ENCODE results near the gene DGKE. TPM values are rescaled to one million over a fixed set of nuclear protein-coding genes. Genes with fewer than 3 reads are reported as not detected.

DGKE gene
- total and polyA plus RNA-seq, 2 experiments from 2014 or later: 1.2 to 5.5 TPM

- Histone ChIP-seq H4K20me1 (ENCODE audit: insufficient read depth, poor library complexity, severe bottlenecking) (no peaks in the 10 kb centered on the region), H3K79me2 (no peaks in the 10 kb centered on the region), H3K4me3 (no peak overlapping the region), H3K9me3 (ENCODE audit: low read depth) (no peaks in the 10 kb centered on the region), H3K36me3 (replicated peaks; ENCODE audit: insufficient read depth, low read depth) (no peaks in the 10 kb centered on the region), H3K27ac (no peak overlapping the region), H3K4me2 (no peak overlapping the region), H3K27me3 (no peaks in the 10 kb centered on the region), H3K9me2 (replicated peaks; ENCODE audit: insufficient read depth) (no peaks in the 10 kb centered on the region), H2AFZ (no peak overlapping the region), H3K4me1 (ENCODE audit: insufficient read depth) (no peaks in the 10 kb centered on the region)
- TF ChIP-seq CTCF (IDR thresholded peaks at IDR 0.05; ENCODE audit: poor library complexity) (no peak), EZH2 (IDR thresholded peaks at IDR 0.05; ENCODE audit: borderline replicate concordance) (no peak), EZH2phosphoT487 (IDR thresholded peaks at IDR 0.05; ENCODE audit: low read depth, severe bottlenecking, unreplicated experiment) (no peak)
- DNase-seq (ENCODE audit: low spot score): no peak
- 91% methylated on average over 7 of the region's 9 CpGs for WGBS (ENCODE audit: low lambda C conversion rate, missing lambda C conversion rate)
Measured at GRCh38 chr17:56809106-56809819, 24.7 kb upstream of the DGKE start.

GRCh38 chr17:56809820-56810179 is 24.2 kb upstream of the DGKE start:
- Histone ChIP-seq H3K4me1 (ENCODE audit: insufficient read depth) (no peaks in the 10 kb centered on the region), H2AFZ (no peak overlapping the region), H3K27ac (no peak overlapping the region), H3K36me3 (replicated peaks; ENCODE audit: insufficient read depth, low read depth) (no peaks in the 10 kb centered on the region), H3K4me3 (no peak overlapping the region), H4K20me1 (ENCODE audit: insufficient read depth, poor library complexity, severe bottlenecking) (no peaks in the 10 kb centered on the region), H3K4me2 (no peak overlapping the region), H3K79me2 (no peaks in the 10 kb centered on the region), H3K27me3 (no peaks in the 10 kb centered on the region), H3K9me2 (replicated peaks; ENCODE audit: insufficient read depth) (no peaks in the 10 kb centered on the region), H3K9me3 (ENCODE audit: low read depth) (no peaks in the 10 kb centered on the region)
- 80% methylated on average over 1 of the region's 1 CpG for WGBS (ENCODE audit: low lambda C conversion rate, missing lambda C conversion rate)
- TF ChIP-seq EZH2 (IDR thresholded peaks at IDR 0.05; ENCODE audit: borderline replicate concordance) (no peak), EZH2phosphoT487 (IDR thresholded peaks at IDR 0.05; ENCODE audit: low read depth, severe bottlenecking, unreplicated experiment) (no peak), CTCF (IDR thresholded peaks at IDR 0.05; ENCODE audit: poor library complexity) (no peak)
- no peak for DNase-seq (ENCODE audit: low spot score)

- Histone ChIP-seq H4K20me1 (ENCODE audit: insufficient read depth, poor library complexity, severe bottlenecking) (no peaks in the 10 kb centered on the region), H3K27ac (no peak overlapping the region), H3K4me2 (no peak overlapping the region), H2AFZ (no peak overlapping the region), H3K4me1 (ENCODE audit: insufficient read depth) (no peaks in the 10 kb centered on the region), H3K36me3 (replicated peaks; ENCODE audit: insufficient read depth, low read depth) (no peaks in the 10 kb centered on the region), H3K9me3 (ENCODE audit: low read depth) (no peaks in the 10 kb centered on the region), H3K9me2 (replicated peaks; ENCODE audit: insufficient read depth) (no peaks in the 10 kb centered on the region), H3K27me3 (no peaks in the 10 kb centered on the region), H3K4me3 (no peak overlapping the region), H3K79me2 (no peaks in the 10 kb centered on the region)
- TF ChIP-seq CTCF (IDR thresholded peaks at IDR 0.05; ENCODE audit: poor library complexity): no peak
- no peak for TF ChIP-seq EZH2 (IDR thresholded peaks at IDR 0.05; ENCODE audit: borderline replicate concordance)
- TF ChIP-seq EZH2phosphoT487 (IDR thresholded peaks at IDR 0.05; ENCODE audit: low read depth, severe bottlenecking, unreplicated experiment): no peak
- 93% methylated on average over 2 of the region's 2 CpGs for WGBS (ENCODE audit: low lambda C conversion rate, missing lambda C conversion rate)
- DNase-seq (ENCODE audit: low spot score): no peak
Measured at GRCh38 chr17:56810343-56810742, 23.6 kb upstream of the DGKE start.
